ENCODE data around the gene DPEP3. TPM values are rescaled to one million over a fixed set of nuclear protein-coding genes. Genes with fewer than 3 reads are reported as not detected.
A peak's percentile ranks its signal among the peaks of the same experiment; 100 is the strongest.

Gene DPEP3
- polyA plus RNA-seq, 3 donors = 0.20 to 1.8 (median 0.25) TPM

DNA sequence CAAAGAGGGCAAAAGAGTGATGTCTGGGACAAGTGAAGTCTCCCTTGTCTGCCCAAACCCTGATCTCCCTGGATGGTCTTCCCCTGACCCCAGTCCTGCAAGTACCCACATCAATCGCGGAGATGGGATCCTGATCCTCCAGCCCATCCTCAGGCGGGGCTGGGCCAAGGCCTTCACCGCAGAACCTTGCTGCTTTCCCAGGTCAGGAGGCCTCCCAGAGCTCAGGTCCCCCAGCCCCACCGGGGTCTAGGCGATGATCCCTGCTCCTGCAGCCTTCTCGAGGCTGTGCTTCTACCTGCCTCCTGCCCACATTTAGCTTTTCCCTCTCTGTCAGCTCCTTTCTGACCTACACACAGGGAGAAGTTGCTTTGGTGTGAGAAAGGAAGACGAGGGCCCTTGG lies 18.2 kb downstream of the DPEP3 start:
- no peak overlapping the region for H3K4me2 ChIP-seq (replicated peaks; ENCODE audit: extremely low read depth, low read length, poor library complexity, severe bottlenecking)
- no peak overlapping the region for H3K27ac Mint-ChIP-seq
- no peak for DNase-seq
- H3K36me3 Mint-ChIP-seq = peaks cover 59 to 66% of the 10 kb centered on the region in 2 donors
- H2AFZ ChIP-seq (ENCODE audit: insufficient read depth, low read depth, low read length, poor library complexity, severe bottlenecking) = no peak overlapping the region
- H3K9me3 Mint-ChIP-seq = no peaks in the 10 kb centered on the region
- peaks cover 16% of the 10 kb centered on the region for H3K79me2 ChIP-seq (ENCODE audit: insufficient read depth, low read length)
- no peak overlapping the region for H3K27ac ChIP-seq (ENCODE audit: low read depth in 1 of 2, low read length in 2 of 2)
- no peak overlapping the region for H3K4me3 ChIP-seq (replicated peaks in 1 of 3; ENCODE audit: low read depth in 2 of 3, low read length in 3 of 3)
- H3K4me3 Mint-ChIP-seq = no peak overlapping the region
- peaks cover 48 to 67% of the 10 kb centered on the region in 2 donors for H3K36me3 ChIP-seq (replicated peaks in 1 of 2; ENCODE audit: control insufficient read depth in 1 of 2, insufficient read depth in 2 of 2, low read length in 2 of 2)
- TF ChIP-seq, protein P1, sequence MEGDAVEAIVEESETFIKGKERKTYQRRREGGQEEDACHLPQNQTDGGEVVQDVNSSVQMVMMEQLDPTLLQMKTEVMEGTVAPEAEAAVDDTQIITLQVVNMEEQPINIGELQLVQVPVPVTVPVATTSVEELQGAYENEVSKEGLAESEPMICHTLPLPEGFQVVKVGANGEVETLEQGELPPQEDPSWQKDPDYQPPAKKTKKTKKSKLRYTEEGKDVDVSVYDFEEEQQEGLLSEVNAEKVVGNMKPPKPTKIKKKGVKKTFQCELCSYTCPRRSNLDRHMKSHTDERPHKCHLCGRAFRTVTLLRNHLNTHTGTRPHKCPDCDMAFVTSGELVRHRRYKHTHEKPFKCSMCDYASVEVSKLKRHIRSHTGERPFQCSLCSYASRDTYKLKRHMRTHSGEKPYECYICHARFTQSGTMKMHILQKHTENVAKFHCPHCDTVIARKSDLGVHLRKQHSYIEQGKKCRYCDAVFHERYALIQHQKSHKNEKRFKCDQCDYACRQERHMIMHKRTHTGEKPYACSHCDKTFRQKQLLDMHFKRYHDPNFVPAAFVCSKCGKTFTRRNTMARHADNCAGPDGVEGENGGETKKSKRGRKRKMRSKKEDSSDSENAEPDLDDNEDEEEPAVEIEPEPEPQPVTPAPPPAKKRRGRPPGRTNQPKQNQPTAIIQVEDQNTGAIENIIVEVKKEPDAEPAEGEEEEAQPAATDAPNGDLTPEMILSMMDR (IDR thresholded peaks at IDR 0.05) = no peak
- H3K4me1 ChIP-seq (ENCODE audit: control insufficient read depth in 1 of 2, insufficient read depth in 2 of 2, low read length in 2 of 2) = peaks cover 8 to 11% of the 10 kb centered on the region in 2 donors
- WGBS (ENCODE audit: insufficient coverage) = 98% methylated on average over 6 of the region's 8 CpGs
- no peaks in the 10 kb centered on the region for H3K9me3 ChIP-seq (replicated peaks in 1 of 2; ENCODE audit: control insufficient read depth in 1 of 2, insufficient read depth in 1 of 2, low read length in 2 of 2)
- no peaks in the 10 kb centered on the region for H3K27me3 Mint-ChIP-seq (ENCODE audit: low read depth in 3 of 3)
- H3K9ac ChIP-seq (ENCODE audit: insufficient read depth, low read length, poor library complexity, severe bottlenecking) = no peak overlapping the region
- no peaks in the 10 kb centered on the region for H3K27me3 ChIP-seq (ENCODE audit: control insufficient read depth in 2 of 2, insufficient read depth in 2 of 2, low read length in 2 of 2)
- H3K4me1 Mint-ChIP-seq = peaks cover 13% of the 10 kb centered on the region
- intact Hi-C loops (cut with micrococcal nuclease) = no loop called here
- peaks cover 40% of the 10 kb centered on the region for H4K20me1 ChIP-seq (ENCODE audit: insufficient read depth, low read length)

DNA sequence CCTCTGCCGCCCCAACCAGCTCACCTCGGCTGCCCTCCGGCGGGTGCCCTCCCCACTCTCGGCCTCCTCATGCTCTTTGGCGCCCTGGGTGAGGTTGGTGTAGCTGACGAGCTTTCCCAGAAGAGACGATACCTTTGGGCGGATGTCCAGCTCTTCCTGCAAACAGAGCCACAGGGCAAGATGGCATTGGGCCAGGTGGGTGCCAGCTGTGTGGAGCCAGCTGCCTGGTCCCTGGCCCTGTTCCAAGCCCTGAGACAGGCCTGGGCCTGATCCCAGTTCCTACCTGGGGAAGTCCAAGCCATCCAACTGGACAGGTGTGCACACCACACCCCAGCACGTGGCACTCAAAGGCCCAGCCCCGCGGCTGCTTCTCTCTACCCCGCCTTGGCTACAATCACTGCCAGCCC lies 18.7 kb downstream of the DPEP3 start:
- peaks cover 2 to 5% of the 10 kb centered on the region in 2 donors for H3K4me1 ChIP-seq (ENCODE audit: control insufficient read depth in 1 of 2, insufficient read depth in 2 of 2, low read length in 2 of 2)
- peak overlapping the region in 1 of 7 donors; percentile 68 for H3K27ac Mint-ChIP-seq
- H3K79me2 ChIP-seq (ENCODE audit: insufficient read depth, low read length) = peaks cover 12% of the 10 kb centered on the region
- no peak overlapping the region for H3K4me3 Mint-ChIP-seq
- H3K9me3 ChIP-seq (replicated peaks in 1 of 2; ENCODE audit: control insufficient read depth in 1 of 2, insufficient read depth in 1 of 2, low read length in 2 of 2) = no peaks in the 10 kb centered on the region
- DNase-seq = no peak
- H3K4me2 ChIP-seq (replicated peaks; ENCODE audit: extremely low read depth, low read length, poor library complexity, severe bottlenecking) = no peak overlapping the region
- H3K27ac ChIP-seq (ENCODE audit: low read depth in 1 of 2, low read length in 2 of 2) = no peak overlapping the region
- intact Hi-C loops (cut with micrococcal nuclease) = no loop called here
- peaks cover 59 to 66% of the 10 kb centered on the region in 2 donors for H3K36me3 Mint-ChIP-seq
- TF ChIP-seq, protein P1 (IDR thresholded peaks at IDR 0.05) = no peak
- H4K20me1 ChIP-seq (ENCODE audit: insufficient read depth, low read length) = peaks cover 35% of the 10 kb centered on the region
- H3K9me3 Mint-ChIP-seq = no peaks in the 10 kb centered on the region
- WGBS (ENCODE audit: insufficient coverage) = 96% methylated on average over 9 of the region's 13 CpGs
- no peaks in the 10 kb centered on the region for H3K27me3 ChIP-seq (ENCODE audit: control insufficient read depth in 2 of 2, insufficient read depth in 2 of 2, low read length in 2 of 2)
- no peak overlapping the region for H2AFZ ChIP-seq (ENCODE audit: insufficient read depth, low read depth, low read length, poor library complexity, severe bottlenecking)
- peaks cover 0 to 2% (median 0%) of the 10 kb centered on the region in 3 donors for H3K27me3 Mint-ChIP-seq (ENCODE audit: low read depth in 3 of 3)
- H3K4me3 ChIP-seq (replicated peaks in 1 of 3; ENCODE audit: low read depth in 2 of 3, low read length in 3 of 3) = no peak overlapping the region
- H3K4me1 Mint-ChIP-seq = peaks cover 7% of the 10 kb centered on the region
- H3K9ac ChIP-seq (ENCODE audit: insufficient read depth, low read length, poor library complexity, severe bottlenecking) = no peak overlapping the region
- H3K36me3 ChIP-seq (replicated peaks in 1 of 2; ENCODE audit: control insufficient read depth in 1 of 2, insufficient read depth in 2 of 2, low read length in 2 of 2) = peaks cover 48 to 67% of the 10 kb centered on the region in 2 donors

Data from CD14-positive monocyte (primary cell).